NB4 (cell line): Measurements from ENCODE around the gene TBC1D22A.

Experiments
- CTCF ChIP-seq: IDR thresholded peaks from one replicate; pipeline ENCODE4 v1.5.1; 2012; ENCODE audit warnings: low read depth, low read length
- MYC ChIP-seq: IDR thresholded peaks from 2 replicates; pipeline ENCODE4 v1.6.1; 2011; ENCODE audit warnings: low read depth, low read length
- POLR2A ChIP-seq: IDR thresholded peaks from 2 replicates; pipeline ENCODE4 v1.6.1; 2011; ENCODE audit warnings: mild to moderate bottlenecking; ENCODE audit not compliant: insufficient read length; ENCODE audit errors: extremely low read depth
- TF ChIP-seq, protein P1 (sequence below): IDR thresholded peaks from 2 replicates; pipeline ENCODE4 v1.6.1; 2011; ENCODE audit warnings: low read depth, low read length

- TF ChIP-seq, protein P1, sequence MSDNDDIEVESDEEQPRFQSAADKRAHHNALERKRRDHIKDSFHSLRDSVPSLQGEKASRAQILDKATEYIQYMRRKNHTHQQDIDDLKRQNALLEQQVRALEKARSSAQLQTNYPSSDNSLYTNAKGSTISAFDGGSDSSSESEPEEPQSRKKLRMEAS = no peak
- TF ChIP-seq CTCF = no peak
- no peak for TF ChIP-seq POLR2A
- TF ChIP-seq MYC = no peak
Observed at GRCh38 chr22:46764779-46765485, 2.5 kb downstream of the TBC1D22A start.
